Activated naive CD4-positive, alpha-beta T cell treated with anti-CD3 and anti-CD28 coated beads, Interleukin-2, amount 10 ng/mL, durations not matched to agents 7 days and 5 days (primary cell): ENCODE data around the gene PGD.

ENCODE experiments used
- CTCF ChIA-PET: fragments of 350-600 bp; sonication (Branson Sonifier 250); formaldehyde crosslinking; loops from one replicate; lab custom pipeline; 2021; ENCODE audit warnings: antibody characterized with exemption; lab: Charles Lee
- DNase-seq: peaks from one replicate; pipeline ENCODE4 v3.0.0-alpha.2; 2020
- H3K27ac Mint-ChIP-seq: one replicate; pipeline ENCODE4 v1.8.0; 2021; ENCODE audit warnings: mild to moderate bottlenecking, moderate library complexity, mixed read lengths
- H3K27me3 Mint-ChIP-seq: one replicate; pipeline ENCODE4 v1.8.0; 2021; ENCODE audit warnings: mild to moderate bottlenecking, mixed read lengths
- H3K36me3 Mint-ChIP-seq: one replicate; pipeline ENCODE4 v1.8.0; 2021; ENCODE audit warnings: mixed read lengths
- H3K4me1 Mint-ChIP-seq: one replicate; pipeline ENCODE4 v1.8.0; 2021; ENCODE audit warnings: mixed read lengths
- H3K4me3 Mint-ChIP-seq: one replicate; pipeline ENCODE4 v1.8.0; 2021; ENCODE audit warnings: mild to moderate bottlenecking, moderate library complexity, mixed read lengths
- H3K9me3 Mint-ChIP-seq: one replicate; pipeline ENCODE4 v1.8.0; 2021; ENCODE audit warnings: mixed read lengths

PGD gene

DNA sequence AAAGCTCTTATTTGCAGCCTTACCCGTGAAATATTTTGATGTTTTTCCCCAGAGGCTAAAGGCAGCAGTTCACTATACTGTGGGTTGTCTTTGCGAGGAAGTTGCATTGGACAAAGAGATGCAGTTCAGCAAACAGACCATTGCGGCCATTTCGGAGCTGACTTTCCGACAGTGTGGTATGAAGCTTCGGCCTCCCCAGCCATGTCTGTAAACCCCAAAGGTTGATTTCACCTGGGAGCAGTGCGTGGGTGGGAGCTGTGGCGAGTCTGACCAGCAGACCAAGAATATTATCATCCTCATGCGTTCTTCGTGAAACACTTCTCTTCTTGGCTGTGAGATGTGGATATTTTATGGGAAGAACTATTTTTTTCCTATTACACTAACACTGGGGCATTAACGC is 34.9 kb downstream of the PGD start:
- no peak for DNase-seq
- no peaks in the 10 kb centered on the region for H3K27me3 Mint-ChIP-seq
- H3K36me3 Mint-ChIP-seq: no peaks in the 10 kb centered on the region
- CTCF ChIA-PET: interaction anchor here (3.7 kb wide), 1 partner anchor 61 kb away, joined by 13 read pairs; no protein-coding TSS in a partner anchor
- H3K27ac Mint-ChIP-seq: no peak overlapping the region
- H3K4me1 Mint-ChIP-seq: peaks cover 29% of the 10 kb centered on the region
- no peaks in the 10 kb centered on the region for H3K9me3 Mint-ChIP-seq
- no peak overlapping the region for H3K4me3 Mint-ChIP-seq

DNA sequence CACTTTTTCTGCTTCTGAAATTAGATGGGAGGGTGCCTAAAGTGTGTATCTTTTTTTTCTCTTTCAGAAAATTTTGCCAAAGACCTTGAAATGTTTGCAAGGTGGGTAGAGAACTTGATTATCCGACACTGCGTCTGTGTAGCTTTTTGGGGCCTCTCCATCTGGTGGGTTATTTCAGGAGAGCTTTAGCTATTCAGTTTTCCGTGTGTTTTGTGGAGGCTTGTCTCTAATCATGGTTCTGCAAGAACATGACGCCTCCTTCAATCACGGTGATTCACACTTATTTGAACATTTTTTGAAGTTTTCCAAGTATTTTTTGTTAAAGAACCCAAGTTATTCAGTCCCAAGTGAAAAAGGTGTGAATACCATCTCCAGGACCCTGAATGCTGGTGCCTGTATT is 35.7 kb downstream of the PGD start:
- H3K4me1 Mint-ChIP-seq: peaks cover 22% of the 10 kb centered on the region
- CTCF ChIA-PET: interaction anchor here (3.7 kb wide), 1 partner anchor 60 kb away, joined by 13 read pairs; no protein-coding TSS in a partner anchor
- H3K9me3 Mint-ChIP-seq: no peaks in the 10 kb centered on the region
- no peak overlapping the region for H3K4me3 Mint-ChIP-seq
- H3K27ac Mint-ChIP-seq: no peak overlapping the region
- DNase-seq: no peak
- H3K27me3 Mint-ChIP-seq: no peaks in the 10 kb centered on the region
- H3K36me3 Mint-ChIP-seq: no peaks in the 10 kb centered on the region

DNA sequence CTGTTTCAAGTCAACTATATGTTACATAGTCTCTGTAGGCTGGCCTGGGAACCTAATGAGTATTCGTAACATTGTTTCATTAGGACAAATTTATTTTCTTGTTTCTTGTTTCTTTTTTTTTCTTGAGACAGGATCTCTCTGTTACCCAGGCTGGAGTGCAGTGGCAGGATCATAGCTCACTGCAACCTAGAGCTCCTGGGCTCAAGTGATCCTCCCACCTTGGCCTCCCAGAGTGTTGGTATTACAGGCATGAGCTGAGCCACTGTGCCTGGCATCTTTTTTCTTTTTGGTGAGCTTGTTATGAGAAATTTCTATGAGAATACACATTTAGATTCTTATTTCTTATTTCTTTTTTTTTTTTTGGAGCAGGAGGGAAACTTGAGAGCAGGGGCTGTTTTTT is 38.2 kb downstream of the PGD start:
- Mint-ChIP-seq H3K36me3 (no peaks in the 10 kb centered on the region), H3K4me1 (peaks cover 6% of the 10 kb centered on the region), H3K4me3 (no peak overlapping the region), H3K9me3 (no peaks in the 10 kb centered on the region), H3K27ac (no peak overlapping the region), H3K27me3 (no peaks in the 10 kb centered on the region)
- DNase-seq: no peak
- CTCF ChIA-PET: interaction anchor here (1.7 kb wide), 1 partner anchor 57 kb away, joined by 10 read pairs; no protein-coding TSS in a partner anchor

DNA sequence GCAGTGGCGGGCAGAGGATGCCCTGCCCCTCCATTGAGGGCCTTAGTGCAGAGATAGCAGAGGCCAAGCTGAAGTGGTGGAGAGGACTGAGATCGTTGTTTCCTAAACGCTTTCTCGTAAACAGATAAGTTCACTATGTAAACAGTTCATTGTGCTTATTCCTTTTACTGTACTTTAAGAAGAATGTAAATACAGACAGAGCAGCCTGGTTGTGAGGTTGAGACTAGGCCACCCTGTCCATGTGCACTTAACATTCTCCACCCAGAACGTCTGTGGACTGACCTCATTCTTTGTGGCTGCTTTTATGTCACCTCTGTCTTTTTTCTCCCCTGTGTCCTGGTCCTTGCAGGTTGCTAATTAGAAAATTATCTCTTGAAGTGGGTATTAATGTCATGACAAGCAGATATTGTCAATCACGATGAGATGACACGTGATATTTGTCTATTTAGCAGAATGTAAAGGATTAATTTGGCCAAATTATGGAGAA is 39.9 kb downstream of the PGD start:
- CTCF ChIA-PET: no interaction called here
- DNase-seq: no peak

DNA sequence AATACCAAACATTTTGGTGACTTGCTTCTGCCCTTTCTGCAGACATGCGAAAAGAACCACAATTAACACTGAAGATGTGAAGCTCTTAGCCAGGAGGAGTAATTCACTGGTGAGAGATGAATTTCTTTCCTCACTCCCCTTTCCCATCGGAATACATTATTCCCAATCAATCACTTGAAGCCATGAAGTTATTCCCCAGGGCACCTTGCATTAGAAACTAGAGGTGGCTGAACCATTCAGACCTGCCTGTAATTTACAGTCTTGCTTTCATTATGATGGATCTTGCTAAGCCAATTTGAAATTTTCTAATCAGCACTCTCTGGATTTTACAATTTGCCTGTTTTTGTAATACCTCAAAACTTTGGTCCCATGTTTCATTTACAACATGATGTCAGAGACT is 41.4 kb downstream of the PGD start:
- Mint-ChIP-seq H3K27ac (no peak overlapping the region), H3K27me3 (no peaks in the 10 kb centered on the region), H3K36me3 (no peaks in the 10 kb centered on the region), H3K4me1 (no peaks in the 10 kb centered on the region), H3K4me3 (no peak overlapping the region), H3K9me3 (no peaks in the 10 kb centered on the region)
- DNase-seq: no peak
- CTCF ChIA-PET: no interaction called here

More for the DNA sequence above, 39.9 kb downstream of the PGD start:
- Mint-ChIP-seq H3K27ac (no peak overlapping the region), H3K4me3 (no peak overlapping the region), H3K27me3 (no peaks in the 10 kb centered on the region), H3K4me1 (no peaks in the 10 kb centered on the region), H3K36me3 (no peaks in the 10 kb centered on the region), H3K9me3 (no peaks in the 10 kb centered on the region)

DNA sequence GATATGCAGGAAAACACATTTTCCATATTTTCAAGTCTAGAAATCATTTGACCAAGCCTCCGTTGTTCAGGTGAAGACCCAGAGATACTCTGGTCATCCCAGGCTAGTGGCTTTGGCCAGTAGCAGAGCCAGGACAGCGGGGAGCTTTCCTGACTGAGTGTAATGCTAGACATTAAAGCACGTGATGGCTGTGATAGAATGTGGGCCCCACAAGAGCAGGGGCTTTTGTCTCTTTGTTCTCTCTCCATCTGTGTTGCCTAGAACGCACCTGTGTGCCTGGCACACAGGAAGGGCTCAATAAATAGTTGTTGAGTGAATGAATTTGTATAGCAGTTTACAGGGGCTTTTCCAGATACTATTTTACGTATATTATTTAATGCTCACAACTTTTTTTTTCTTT is 41.9 kb downstream of the PGD start:
- Mint-ChIP-seq H3K4me1 (no peaks in the 10 kb centered on the region), H3K4me3 (no peak overlapping the region), H3K36me3 (no peaks in the 10 kb centered on the region), H3K9me3 (no peaks in the 10 kb centered on the region), H3K27me3 (no peaks in the 10 kb centered on the region), H3K27ac (no peak overlapping the region)
- CTCF ChIA-PET: no interaction called here
- DNase-seq: no peak

DNA sequence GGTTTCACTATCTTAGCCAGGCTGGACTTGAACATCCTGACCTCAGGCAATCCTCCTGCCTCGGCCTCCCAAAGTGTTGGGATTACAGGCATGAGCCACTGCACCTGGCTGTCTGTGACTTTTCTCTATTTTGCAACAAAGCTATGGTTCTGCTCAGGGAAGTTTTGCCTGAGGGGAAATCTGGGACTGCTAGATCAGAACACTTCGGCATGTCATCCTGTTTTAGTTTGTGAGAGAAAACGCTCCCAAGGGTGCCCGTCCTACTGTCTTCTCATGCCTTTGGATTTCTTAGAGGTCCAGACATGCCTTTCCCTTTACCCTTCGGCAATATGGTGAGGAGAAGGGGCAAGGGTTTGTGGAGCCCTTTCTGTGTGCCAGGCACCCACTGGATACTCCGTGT is 45.4 kb downstream of the PGD start:
- CTCF ChIA-PET: interaction anchor here (1.0 kb wide), 1 partner anchor 14 kb away, joined by 3 read pairs; the partner anchor contains the start of gene CENPS
- no peaks in the 10 kb centered on the region for H3K36me3 Mint-ChIP-seq
- H3K9me3 Mint-ChIP-seq: no peaks in the 10 kb centered on the region
- H3K4me1 Mint-ChIP-seq: no peaks in the 10 kb centered on the region
- H3K4me3 Mint-ChIP-seq: no peak overlapping the region
- no peak for DNase-seq
- peak overlapping the region; percentile 11 for H3K27ac Mint-ChIP-seq
- no peaks in the 10 kb centered on the region for H3K27me3 Mint-ChIP-seq

DNA sequence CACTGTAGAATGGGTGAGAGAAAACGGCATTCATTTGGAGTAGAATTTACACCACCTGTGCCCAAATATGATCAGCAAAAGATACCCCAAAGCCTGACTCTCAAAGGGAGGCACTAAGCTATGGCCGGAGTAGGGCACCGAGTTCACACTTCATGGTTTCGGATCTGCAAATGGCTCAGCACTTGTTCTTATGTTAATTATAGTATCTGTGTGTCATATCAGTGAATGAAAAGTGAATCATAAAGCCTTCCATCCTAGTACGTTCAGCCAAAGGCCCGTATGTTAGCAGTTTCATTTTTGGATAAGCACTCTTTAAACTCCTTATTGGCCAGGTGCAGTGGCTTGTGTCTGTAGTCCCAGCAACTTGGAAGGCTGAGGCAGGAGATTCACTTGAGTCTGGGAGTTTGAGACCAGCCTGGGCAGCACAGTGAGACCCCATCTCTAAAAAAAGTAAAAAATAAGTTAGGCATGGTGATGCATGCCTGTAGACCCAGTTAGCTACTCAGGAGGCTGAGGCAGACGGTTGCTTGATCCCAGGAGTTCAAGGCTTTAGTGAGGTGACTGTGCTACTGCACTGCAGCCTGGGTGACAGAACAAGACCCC is 46.0 kb downstream of the PGD start:
- DNase-seq: no peak
- no peak overlapping the region for H3K4me3 Mint-ChIP-seq
- CTCF ChIA-PET: no interaction called here
- H3K36me3 Mint-ChIP-seq: no peaks in the 10 kb centered on the region
- no peaks in the 10 kb centered on the region for H3K9me3 Mint-ChIP-seq
- H3K27me3 Mint-ChIP-seq: no peaks in the 10 kb centered on the region
- no peak overlapping the region for H3K27ac Mint-ChIP-seq
- no peaks in the 10 kb centered on the region for H3K4me1 Mint-ChIP-seq

DNA sequence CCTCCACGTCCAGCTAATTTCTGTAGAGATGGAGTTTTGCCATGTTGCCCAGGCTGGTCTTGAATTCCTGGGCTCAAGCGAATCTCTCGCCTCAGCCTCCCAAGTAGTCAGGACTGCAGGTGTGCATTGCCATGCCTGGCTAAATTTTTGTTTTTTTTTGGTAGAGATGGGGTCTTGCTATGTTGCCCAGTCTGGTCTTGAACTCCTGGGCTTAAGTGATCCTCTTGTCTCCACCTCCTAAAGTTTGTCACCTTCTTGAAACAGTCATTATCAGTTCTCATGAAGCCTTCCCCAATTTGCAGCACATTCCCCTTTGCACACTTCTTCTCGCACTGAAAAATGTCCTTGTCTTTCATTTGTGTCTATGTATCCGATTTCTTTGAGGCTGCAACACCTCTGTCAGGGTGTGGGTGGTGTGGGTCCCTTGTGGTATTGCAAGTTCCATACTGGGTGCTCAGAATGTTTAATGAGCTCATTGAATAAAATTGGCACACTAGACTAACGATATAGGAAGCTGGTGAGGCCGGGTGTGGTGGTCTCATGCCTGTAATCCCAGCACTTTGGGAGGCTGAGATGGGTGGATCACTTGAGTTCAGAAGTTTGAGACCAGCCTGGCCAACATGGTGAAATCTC is 48.0 kb downstream of the PGD start:
- Mint-ChIP-seq H3K27ac (no peak overlapping the region), H3K27me3 (no peaks in the 10 kb centered on the region), H3K4me3 (no peak overlapping the region), H3K36me3 (no peaks in the 10 kb centered on the region), H3K9me3 (no peaks in the 10 kb centered on the region), H3K4me1 (no peaks in the 10 kb centered on the region)
- CTCF ChIA-PET: no interaction called here
- DNase-seq: no peak

DNA sequence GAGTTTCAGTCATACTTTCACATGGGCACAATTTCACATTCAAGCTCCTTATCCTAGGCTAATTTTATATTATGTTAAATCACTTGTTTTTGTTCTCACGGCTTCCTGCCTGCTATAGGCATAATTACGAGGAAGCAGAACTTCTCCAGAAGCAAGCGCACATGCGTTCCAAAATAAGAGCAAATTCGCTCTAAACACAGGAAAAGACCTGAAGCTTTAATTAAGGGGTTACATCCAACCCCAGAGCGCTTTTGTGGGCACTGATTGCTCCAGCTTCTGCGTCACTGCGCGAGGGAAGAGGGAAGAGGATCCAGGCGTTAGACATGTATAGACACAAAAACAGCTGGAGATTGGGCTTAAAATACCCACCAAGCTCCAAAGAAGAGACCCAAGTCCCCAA is 50.9 kb downstream of the PGD start, which contains the start of gene CORT:
TSS of gene CORT (plus strand) at position 281 of the 400 bp plus-strand sequence. CDS start 193 bp downstream, outside the sequence.
- no peaks in the 10 kb centered on the region for H3K36me3 Mint-ChIP-seq
- H3K4me1 Mint-ChIP-seq: no peaks in the 10 kb centered on the region
- H3K4me3 Mint-ChIP-seq: no peak within 1 kb of the TSS
- no peaks in the 10 kb centered on the region for H3K27me3 Mint-ChIP-seq
- no peak within 1 kb of the TSS for H3K27ac Mint-ChIP-seq
- DNase-seq: no peak
- CTCF ChIA-PET: interaction anchor here (0.6 kb wide), 1 partner anchor 506 kb away, joined by 3 read pairs; the partner anchor contains the start of genes LZIC and NMNAT1
- no peaks in the 10 kb centered on the region for H3K9me3 Mint-ChIP-seq

DNA sequence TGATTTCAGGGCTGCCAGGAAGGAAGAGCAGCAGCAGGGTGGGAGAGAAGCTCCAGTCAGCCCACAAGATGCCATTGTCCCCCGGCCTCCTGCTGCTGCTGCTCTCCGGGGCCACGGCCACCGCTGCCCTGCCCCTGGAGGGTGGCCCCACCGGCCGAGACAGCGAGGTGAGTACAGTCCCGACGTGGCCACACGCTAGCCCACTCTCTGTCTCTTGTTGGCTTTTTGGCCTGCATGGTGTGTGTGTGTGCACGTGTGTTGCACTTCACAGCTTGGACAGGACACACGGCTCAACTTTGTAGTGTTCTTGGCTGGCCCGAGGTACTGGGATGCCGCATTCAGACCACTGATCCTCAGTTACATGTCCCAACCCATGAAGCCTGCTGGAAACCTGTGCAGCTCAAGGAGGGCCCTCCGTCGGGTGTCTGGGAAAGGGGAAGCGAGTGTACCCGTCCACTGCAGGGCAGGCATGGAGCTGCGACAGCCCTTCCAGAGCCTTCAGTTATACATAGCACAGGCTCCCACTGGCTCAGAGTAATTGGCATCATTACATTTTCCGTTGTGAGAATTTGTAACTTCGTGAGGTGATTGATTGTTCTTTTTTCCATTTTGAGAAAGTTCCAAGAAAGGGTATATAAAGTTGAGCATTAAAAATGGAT is 51.4 kb downstream of the PGD start:
- Mint-ChIP-seq H3K4me3 (no peak overlapping the region), H3K36me3 (no peaks in the 10 kb centered on the region), H3K27ac (no peak overlapping the region), H3K27me3 (no peaks in the 10 kb centered on the region), H3K4me1 (no peaks in the 10 kb centered on the region), H3K9me3 (no peaks in the 10 kb centered on the region)
- no peak for DNase-seq
- CTCF ChIA-PET: interaction anchor here (0.6 kb wide), 1 partner anchor 507 kb away, joined by 3 read pairs; the partner anchor contains the start of genes LZIC and NMNAT1

DNA sequence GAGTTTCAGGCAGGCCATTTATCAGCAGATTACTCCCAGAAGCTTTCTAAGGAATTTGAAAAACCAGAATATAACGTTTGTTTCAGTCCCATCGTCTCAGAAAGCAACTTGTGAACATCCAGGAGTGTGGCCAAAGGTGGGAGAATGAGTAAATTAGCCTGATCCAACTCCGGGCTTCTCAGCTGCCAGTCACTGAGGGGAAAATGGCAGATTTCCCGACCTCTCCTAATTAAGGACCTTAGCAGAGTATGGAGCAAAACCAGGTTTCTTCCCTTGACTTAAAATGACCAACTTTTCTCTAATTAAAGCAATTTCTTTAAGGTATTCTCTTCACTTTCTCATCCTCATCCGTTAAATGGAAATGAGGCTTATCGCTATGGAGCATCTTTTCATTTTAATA is 52.0 kb downstream of the PGD start:
- Mint-ChIP-seq H3K27me3 (no peaks in the 10 kb centered on the region), H3K4me1 (no peaks in the 10 kb centered on the region), H3K27ac (no peak overlapping the region)

DNA sequence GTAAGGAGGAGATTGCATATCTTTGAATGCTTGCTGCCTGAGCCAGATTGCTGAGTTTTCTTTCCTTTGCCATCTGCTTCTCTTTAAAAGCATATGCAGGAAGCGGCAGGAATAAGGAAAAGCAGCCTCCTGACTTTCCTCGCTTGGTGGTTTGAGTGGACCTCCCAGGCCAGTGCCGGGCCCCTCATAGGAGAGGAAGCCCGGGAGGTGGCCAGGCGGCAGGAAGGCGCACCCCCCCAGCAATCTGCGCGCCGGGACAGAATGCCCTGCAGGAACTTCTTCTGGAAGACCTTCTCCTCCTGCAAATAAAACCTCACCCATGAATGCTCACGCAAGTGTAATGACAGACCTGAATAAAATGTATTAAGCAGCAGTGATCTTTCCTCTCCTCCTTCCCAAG is 52.4 kb downstream of the PGD start:
- no peak overlapping the region for H3K27ac Mint-ChIP-seq
- no peaks in the 10 kb centered on the region for H3K27me3 Mint-ChIP-seq
- no peaks in the 10 kb centered on the region for H3K36me3 Mint-ChIP-seq
- CTCF ChIA-PET: no interaction called here
- no peak for DNase-seq
- no peaks in the 10 kb centered on the region for H3K4me1 Mint-ChIP-seq
- H3K9me3 Mint-ChIP-seq: no peaks in the 10 kb centered on the region
- H3K4me3 Mint-ChIP-seq: no peak overlapping the region

More for the DNA sequence above, 52.0 kb downstream of the PGD start:
- no peaks in the 10 kb centered on the region for H3K9me3 Mint-ChIP-seq
- no peak overlapping the region for H3K4me3 Mint-ChIP-seq
- no peaks in the 10 kb centered on the region for H3K36me3 Mint-ChIP-seq
- CTCF ChIA-PET: no interaction called here
- no peak for DNase-seq

DNA sequence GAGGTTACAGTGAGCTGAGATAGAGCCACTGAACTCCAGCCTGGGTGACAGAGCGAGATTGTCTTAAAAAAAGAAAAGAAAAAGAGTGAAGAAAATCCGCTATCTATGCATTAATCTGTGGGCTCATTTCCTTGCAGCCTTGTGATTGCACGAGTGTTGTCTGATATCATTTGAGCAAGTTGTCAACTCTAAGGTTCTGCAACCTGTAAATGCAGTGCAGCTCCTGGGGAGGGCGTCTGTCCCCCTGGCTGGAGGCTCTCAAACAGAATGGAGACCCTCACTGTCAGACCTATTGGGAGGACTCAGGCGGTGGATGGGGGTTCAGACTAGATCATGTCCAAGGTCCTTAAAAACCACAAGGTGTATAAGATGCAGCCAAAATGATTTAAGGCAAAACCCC is 57.2 kb downstream of the PGD start:
- H3K27ac Mint-ChIP-seq: no peak overlapping the region
- H3K27me3 Mint-ChIP-seq: no peaks in the 10 kb centered on the region
- no peak for DNase-seq
- no peak overlapping the region for H3K4me3 Mint-ChIP-seq
- no peaks in the 10 kb centered on the region for H3K9me3 Mint-ChIP-seq
- H3K36me3 Mint-ChIP-seq: peaks cover 7% of the 10 kb centered on the region
- H3K4me1 Mint-ChIP-seq: peaks cover 21% of the 10 kb centered on the region
- CTCF ChIA-PET: no interaction called here
